Measurements from ENCODE around the gene STK36. TPM values are rescaled to one million over a fixed set of nuclear protein-coding genes. Genes with fewer than 3 reads are reported as not detected.
A peak's percentile ranks its signal among the peaks of the same experiment; 100 is the strongest.

The STK36 gene
- total and polyA plus RNA-seq, 2 donors (not counting 1 experiment from before 2014, with no cell fraction given) = 29.0 to 42.9 TPM

- ATAC-seq (ENCODE audit: low read depth) (peak; percentile 97), DNase-seq (peak; percentile 91)
- Histone ChIP-seq H4K20me1 (ENCODE audit: control insufficient read depth, insufficient read depth, low read length, poor library complexity, severe bottlenecking) (peaks cover 7% of the 10 kb centered on the region), H3K9me3 (ENCODE audit: control extremely low read depth in 1 of 3, control insufficient read depth in 2 of 3, insufficient read depth in 1 of 3, low read length in 2 of 3) (no peaks in the 10 kb centered on the region), H3K36me3 (replicated peaks in 1 of 2; ENCODE audit: control extremely low read depth in 1 of 2, control insufficient read depth in 1 of 2, extremely low read depth in 1 of 2, insufficient read depth in 2 of 2, low read length in 1 of 2) (peaks cover 0 to 57% of the 10 kb centered on the region in 2 experiments), H3K4me2 (replicated peaks; ENCODE audit: low read depth, low read length, poor library complexity, severe bottlenecking) (peak within 1 kb of the TSS; percentile 84), H3K9ac (ENCODE audit: low read length) (peak within 1 kb of the TSS; percentile 90), H3K79me2 (ENCODE audit: control insufficient read depth, insufficient read depth, low read length) (peaks cover 50% of the 10 kb centered on the region), H2AFZ (ENCODE audit: insufficient read depth, low read depth, low read length, poor library complexity, severe bottlenecking) (peak within 1 kb of the TSS; percentile 98), H3K4me1 (ENCODE audit: control insufficient read depth in 2 of 2, insufficient read depth in 2 of 2, low read length in 2 of 2) (peaks cover 12 to 16% of the 10 kb centered on the region in 2 donors), H3K27ac (ENCODE audit: low read length in 2 of 2) (peak within 1 kb of the TSS; percentile 46 to 77), H3K27me3 (replicated peaks in 1 of 4; ENCODE audit: control extremely low read depth in 1 of 4, control insufficient read depth in 3 of 4, insufficient read depth in 4 of 4, low read length in 3 of 4) (no peaks in the 10 kb centered on the region), H3K4me3 (ENCODE audit: control extremely low read depth in 1 of 5, extremely low read depth in 1 of 5, insufficient read depth in 1 of 5, low read depth in 2 of 5, low read length in 4 of 5) (peak within 1 kb of the TSS; percentile 65 to 93 (median 81))
- Mint-ChIP-seq H3K27ac (peak within 1 kb of the TSS; percentile 95), H3K27me3 (no peaks in the 10 kb centered on the region), H3K9me3 (ENCODE audit: insufficient read depth) (no peaks in the 10 kb centered on the region), H3K4me1 (peaks cover 28% of the 10 kb centered on the region), H3K4me3 (peak within 1 kb of the TSS; percentile 99)
- POLR2A ChIA-PET = interaction anchor here (0.6 to 2.7 kb wide), 7 partner anchors 12 to 279 kb away, joined by 3 to 19 read pairs (median 5); partner anchors contain the start of genes RNF25, STK36 and TTLL4
- TF ChIP-seq CTCF (IDR thresholded peaks at IDR 0.05) (no peak), EZH2 (IDR thresholded peaks at IDR 0.05; ENCODE audit: borderline replicate concordance, insufficient read depth, low read depth, low read length, poor library complexity, severe bottlenecking) (no peak)
- CTCF ChIA-PET = interaction anchor here (0.5 to 6.3 kb wide), 20 partner anchors 10 to 732 kb away, joined by 3 to 39 read pairs (median 4); partner anchors contain the start of genes RNF25, STK36, TMBIM1 and TTLL4
- intact Hi-C loops (cut with micrococcal nuclease) = loop anchor here (1.0 to 5.0 kb wide), 6 partner anchors 13 to 729 kb away; partner anchors contain the start of genes AAMP, CNOT9, PNKD and RNF25
- WGBS (ENCODE audit: insufficient coverage) = under 1% methylated on average over 46 of the region's 49 CpGs
Observed at GRCh38 chr2:218659258-218659987, 12.5 kb upstream of the STK36 start, which contains the start of the genes BCS1L and ZNF142. TSS of gene BCS1L (plus strand) at chr2:218659683. CDS start at chr2:218660988, 1,305 bp downstream. TSS of gene ZNF142 (minus strand) at chr2:218659623. CDS start at chr2:218656429, 3,194 bp downstream.

Measured in B cell (primary cell).